Measurements from ENCODE around the gene SFMBT1.

The SFMBT1 gene

DNA sequence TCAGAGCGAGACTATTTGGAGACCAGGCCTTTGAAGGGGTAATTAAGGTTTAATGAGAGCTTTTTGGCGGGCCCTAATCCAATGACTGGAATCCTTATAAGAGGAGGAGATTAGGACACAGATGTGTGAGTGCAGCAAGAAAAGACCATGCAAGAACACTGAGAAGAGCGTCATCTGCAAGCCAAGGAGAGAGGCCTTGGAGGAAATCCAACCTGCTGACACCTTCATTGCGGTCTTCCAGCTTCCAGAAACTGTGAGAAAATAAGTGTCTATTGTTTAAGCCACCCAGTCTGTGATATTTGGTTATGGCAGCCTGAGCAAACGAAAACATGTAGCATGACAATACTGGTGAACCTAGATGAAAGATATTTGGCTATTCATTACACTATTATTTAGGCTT is 188.0 kb downstream of the SFMBT1 start:
- TF ChIP-seq, protein P1, sequence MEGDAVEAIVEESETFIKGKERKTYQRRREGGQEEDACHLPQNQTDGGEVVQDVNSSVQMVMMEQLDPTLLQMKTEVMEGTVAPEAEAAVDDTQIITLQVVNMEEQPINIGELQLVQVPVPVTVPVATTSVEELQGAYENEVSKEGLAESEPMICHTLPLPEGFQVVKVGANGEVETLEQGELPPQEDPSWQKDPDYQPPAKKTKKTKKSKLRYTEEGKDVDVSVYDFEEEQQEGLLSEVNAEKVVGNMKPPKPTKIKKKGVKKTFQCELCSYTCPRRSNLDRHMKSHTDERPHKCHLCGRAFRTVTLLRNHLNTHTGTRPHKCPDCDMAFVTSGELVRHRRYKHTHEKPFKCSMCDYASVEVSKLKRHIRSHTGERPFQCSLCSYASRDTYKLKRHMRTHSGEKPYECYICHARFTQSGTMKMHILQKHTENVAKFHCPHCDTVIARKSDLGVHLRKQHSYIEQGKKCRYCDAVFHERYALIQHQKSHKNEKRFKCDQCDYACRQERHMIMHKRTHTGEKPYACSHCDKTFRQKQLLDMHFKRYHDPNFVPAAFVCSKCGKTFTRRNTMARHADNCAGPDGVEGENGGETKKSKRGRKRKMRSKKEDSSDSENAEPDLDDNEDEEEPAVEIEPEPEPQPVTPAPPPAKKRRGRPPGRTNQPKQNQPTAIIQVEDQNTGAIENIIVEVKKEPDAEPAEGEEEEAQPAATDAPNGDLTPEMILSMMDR (IDR thresholded peaks at IDR 0.05; ENCODE audit: low read depth, low read length), result no peak

DNA sequence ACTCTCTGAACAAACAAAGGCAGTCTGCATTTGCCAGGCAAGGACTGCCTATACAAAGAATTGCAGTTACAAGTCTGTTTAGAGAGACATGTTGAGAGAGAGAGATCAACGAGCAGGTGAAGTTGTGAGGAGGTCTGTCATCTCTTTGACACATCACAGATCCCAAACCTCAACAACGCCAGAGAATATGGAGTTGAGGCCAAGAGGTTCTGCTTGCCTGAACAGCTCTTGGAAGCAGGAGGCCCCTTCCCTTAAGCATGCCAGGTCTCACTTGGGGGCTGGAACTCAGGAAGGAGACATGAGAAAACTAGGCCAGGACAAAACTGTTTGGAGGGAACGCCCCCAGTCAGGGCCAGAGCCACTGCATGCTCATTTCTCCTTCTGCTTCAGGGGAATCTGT is 188.7 kb downstream of the SFMBT1 start:
- no peak overlapping the region for H3K4me3 ChIP-seq (ENCODE audit: low read depth, low read length)
- TF ChIP-seq, protein P1 (IDR thresholded peaks at IDR 0.05; ENCODE audit: low read depth, low read length), result no peak

More for the DNA sequence above, 188.0 kb downstream of the SFMBT1 start:
- H3K4me3 ChIP-seq (ENCODE audit: low read depth, low read length), result no peak overlapping the region

DNA sequence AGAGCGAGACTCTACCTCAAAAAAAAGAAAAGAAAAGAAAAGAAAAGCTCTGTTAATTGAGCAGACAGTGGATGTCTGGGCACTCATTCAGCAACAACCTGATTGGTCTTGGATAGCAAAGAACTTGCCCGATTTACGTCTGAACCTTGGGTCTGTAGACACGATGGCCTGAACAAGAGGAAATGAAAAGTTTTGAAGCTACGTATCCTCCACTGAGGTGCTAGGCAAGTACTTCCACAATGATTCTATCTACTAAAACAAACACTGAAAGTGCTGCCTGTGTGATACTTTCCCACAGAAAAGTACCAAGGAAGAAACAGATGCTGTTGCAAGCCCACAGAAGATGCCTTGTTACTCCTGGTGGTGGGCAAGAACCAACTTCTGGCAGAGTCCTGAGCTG is 189.2 kb downstream of the SFMBT1 start:
- no peak overlapping the region for H3K4me3 ChIP-seq (ENCODE audit: low read depth, low read length)
- TF ChIP-seq, protein P1 (IDR thresholded peaks at IDR 0.05; ENCODE audit: low read depth, low read length), result no peak

DNA sequence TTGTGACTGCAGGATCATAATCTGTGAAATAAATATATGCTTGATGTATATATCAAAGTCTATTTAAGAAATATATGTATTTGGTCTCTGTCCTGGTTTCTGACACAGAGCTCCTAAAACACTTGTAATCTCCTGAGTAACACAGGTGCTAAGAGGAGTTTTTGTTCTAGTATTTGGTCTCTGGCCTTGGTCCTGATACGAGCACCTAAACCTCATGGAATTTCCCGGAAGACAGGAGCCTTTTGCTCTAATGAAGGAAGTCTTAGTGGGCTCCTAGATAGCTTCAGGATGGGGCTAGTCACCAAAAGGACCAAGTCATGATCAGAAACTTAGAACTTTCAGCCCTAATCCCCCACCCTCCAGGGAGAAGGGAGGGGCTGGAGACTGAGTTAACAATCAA is 191.9 kb downstream of the SFMBT1 start:
- TF ChIP-seq, protein P1 (IDR thresholded peaks at IDR 0.05; ENCODE audit: low read depth, low read length), result no peak

More for the DNA sequence above, 191.9 kb downstream of the SFMBT1 start:
- no peak overlapping the region for H3K4me3 ChIP-seq (ENCODE audit: low read depth, low read length)

Measured in WI38 (cell line).